NCI-H2196 treated with DMSO at 0.1 percent for 48 hours (cell line): ENCODE results near the gene WDR91.

Experiments
- DNase-seq: peaks from one replicate; lab custom pipeline; 2025; ENCODE audit not compliant: unreplicated experiment; lab: John Stamatoyannopoulos, UW

WDR91 gene

GRCh38 chr7:135199439-135199838, 11.9 kb downstream of the WDR91 start:
- DNase-seq, result no peak

GRCh38 chr7:135197906-135198655, 13.2 kb downstream of the WDR91 start:
- DNase-seq, result no peak

GRCh38 chr7:135197343-135197742, 14.0 kb downstream of the WDR91 start:
- DNase-seq, result no peak

GRCh38 chr7:135195968-135196629, 15.2 kb downstream of the WDR91 start:
- DNase-seq, result no peak

GRCh38 chr7:135195156-135195555, 16.2 kb downstream of the WDR91 start:
- no peak for DNase-seq

GRCh38 chr7:135194494-135195095, 16.7 kb downstream of the WDR91 start:
- no peak for DNase-seq

- no peak for DNase-seq
Observed at GRCh38 chr7:135193615-135194081, 17.7 kb downstream of the WDR91 start.

- no peak for DNase-seq
Observed at GRCh38 chr7:135192914-135193536, 18.3 kb downstream of the WDR91 start.

- DNase-seq, result no peak
Observed at GRCh38 chr7:135190703-135191102, 20.6 kb downstream of the WDR91 start.

- no peak for DNase-seq
Observed at GRCh38 chr7:135189961-135190360, 21.4 kb downstream of the WDR91 start.

- DNase-seq, result no peak
Observed at GRCh38 chr7:135189221-135189662, 22.1 kb downstream of the WDR91 start.

GRCh38 chr7:135188298-135188984, 22.9 kb downstream of the WDR91 start:
- DNase-seq, result no peak

GRCh38 chr7:135186841-135187253, 24.5 kb downstream of the WDR91 start:
- no peak for DNase-seq

GRCh38 chr7:135186261-135186540, 25.1 kb downstream of the WDR91 start:
- DNase-seq, result no peak

- no peak for DNase-seq
Observed at GRCh38 chr7:135185471-135186260, 25.7 kb downstream of the WDR91 start.

GRCh38 chr7:135184254-135184841, 27.0 kb downstream of the WDR91 start:
- no peak for DNase-seq

GRCh38 chr7:135183478-135183877, 27.8 kb downstream of the WDR91 start:
- DNase-seq, result no peak

- no peak for DNase-seq
Observed at GRCh38 chr7:135181929-135182678, 29.2 kb downstream of the WDR91 start.

GRCh38 chr7:135181261-135181928, 29.9 kb downstream of the WDR91 start:
- no peak for DNase-seq
